ENCODE measurements around the gene MLPH. TPM values are rescaled to one million over a fixed set of nuclear protein-coding genes. Genes with fewer than 3 reads are reported as not detected.

Gene MLPH
- total and polyA plus RNA-seq, 2 of the 13 experiments (the other 11 are each of a cell fraction or from before 2014, with no cell fraction given), result 0.12 TPM; not detected in 1

- TF ChIP-seq ZXDC (CRISPR knock-in tag; IDR thresholded peaks at IDR 0.05) (no peak), CBFB (CRISPR knock-in tag; IDR thresholded peaks at IDR 0.05) (peak; percentile 85), SRY (CRISPR knock-in tag; IDR thresholded peaks at IDR 0.05) (no peak), FUBP1 (CRISPR knock-in tag; IDR thresholded peaks at IDR 0.05; ENCODE audit: borderline replicate concordance) (0 out of 2 replicates have a peak, but pooled peaks have one; percentile 56), HNRNPH1 (optimal IDR thresholded peaks at IDR 0.05; ENCODE audit: low read depth, low read length) (no peak), NR2C2 (CRISPR knock-in tag; IDR thresholded peaks at IDR 0.05; ENCODE audit: borderline replicate concordance) (peak; percentile 89), ZNF687 (CRISPR knock-in tag; IDR thresholded peaks at IDR 0.05) (peak; percentile 98), MIER2 (CRISPR knock-in tag; IDR thresholded peaks at IDR 0.05) (peak; percentile 59; the same call in 1 of the 2 replicates), ZNF782 (CRISPR knock-in tag; IDR thresholded peaks at IDR 0.05; ENCODE audit: borderline replicate concordance) (peak; percentile 83; the same call in 1 of the 2 replicates), ZSCAN12 (CRISPR knock-in tag; IDR thresholded peaks at IDR 0.05) (0 out of 2 replicates have a peak, but pooled peaks have one; percentile 34), ZNF335 (CRISPR knock-in tag; IDR thresholded peaks at IDR 0.05) (no peak), ZNF20 (CRISPR knock-in tag; IDR thresholded peaks at IDR 0.05) (no peak), NCOA1 (CRISPR knock-in tag; IDR thresholded peaks at IDR 0.05) (peak; percentile 96), ZMYM2 (CRISPR knock-in tag; IDR thresholded peaks at IDR 0.05) (peak; percentile 97), ZNF724P (CRISPR knock-in tag; IDR thresholded peaks at IDR 0.05; ENCODE audit: borderline replicate concordance) (no peak), HMG20B (CRISPR knock-in tag; conservative IDR thresholded peaks at IDR 0.05) (peak; percentile 77), KAT7 (CRISPR knock-in tag; IDR thresholded peaks at IDR 0.05; ENCODE audit: borderline replicate concordance) (peak; percentile 50; the same call in 1 of the 2 replicates), IKZF1 (IDR thresholded peaks at IDR 0.05) (no peak), KLF11 (CRISPR knock-in tag; IDR thresholded peaks at IDR 0.05) (no peak), HDAC6 (IDR thresholded peaks at IDR 0.05; ENCODE audit: low read depth, low read length) (no peak), ZNF709 (CRISPR knock-in tag; IDR thresholded peaks at IDR 0.05) (peak; percentile 78; the same call in 1 of the 2 replicates), HDAC2 (CRISPR knock-in tag; IDR thresholded peaks at IDR 0.05) (peak; percentile 98), KMT2B (CRISPR knock-in tag; IDR thresholded peaks at IDR 0.05) (no peak), ZNF790 (CRISPR knock-in tag; IDR thresholded peaks at IDR 0.05; ENCODE audit: borderline replicate concordance) (no peak)
Observed at GRCh38 chr2:237585590-237586221, 98.7 kb downstream of the MLPH start (continued).
